DMS 273 (cell line): ENCODE results near the gene NTMT2.

Source experiments
- DNase-seq: peaks from one replicate; lab custom pipeline; 2025; ENCODE audit not compliant: unreplicated experiment; lab: John Stamatoyannopoulos, UW

NTMT2 gene

GRCh38 chr1:170205301-170205700 is 59.5 kb downstream of the NTMT2 start:
- DNase-seq, result no peak

GRCh38 chr1:170209125-170209524 is 63.4 kb downstream of the NTMT2 start:
- no peak for DNase-seq

GRCh38 chr1:170210142-170210541 is 64.4 kb downstream of the NTMT2 start:
- no peak for DNase-seq

- DNase-seq, result no peak
Observed at GRCh38 chr1:170213596-170213995, 67.8 kb downstream of the NTMT2 start.

- DNase-seq, result no peak
Observed at GRCh38 chr1:170214117-170215032, 68.6 kb downstream of the NTMT2 start.

- DNase-seq, result no peak
Observed at GRCh38 chr1:170215072-170215885, 69.5 kb downstream of the NTMT2 start.

- DNase-seq, result no peak
Observed at GRCh38 chr1:170217517-170218256, 71.9 kb downstream of the NTMT2 start.

- no peak for DNase-seq
Observed at GRCh38 chr1:170218257-170218650, 72.5 kb downstream of the NTMT2 start.
